Parathyroid adenoma (tissue), 2 donors: ENCODE results near the gene TRIAP1.
"Not testable (repeated sequence)": the region's sequence is repeated elsewhere in the genome, so short reads cannot be mapped to it uniquely, and the experiment has no call there.

Source experiments
- H2AFZ ChIP-seq: fragments of 300-600 bp; sonication (generic); one replicate; pipeline ENCODE4 v1.7.0; 2017; ENCODE audit warnings: antibody characterized with exemption, mild to moderate bottlenecking
- H3K27ac ChIP-seq: fragments of 300-600 bp; sonication (generic); one replicate; pipeline ENCODE4 v1.7.0; 2017
- H3K27me3 ChIP-seq: fragments of 300-600 bp; sonication (generic); one replicate; pipeline ENCODE4 v1.7.0; 2017; ENCODE audit warnings: low read length; ENCODE audit not compliant: control insufficient read depth, insufficient read depth
- H3K36me3 ChIP-seq: fragments of 300-600 bp; sonication (generic); one replicate; pipeline ENCODE4 v1.7.0; 2017; ENCODE audit warnings: low read length; ENCODE audit not compliant: control insufficient read depth, insufficient read depth
- H3K4me1 ChIP-seq: fragments of 300-600 bp; sonication (generic); one replicate; pipeline ENCODE4 v1.7.0; 2017; ENCODE audit warnings: control low read depth
- H3K4me2 ChIP-seq: fragments of 300-600 bp; sonication (generic); one replicate; pipeline ENCODE4 v1.7.0; 2017; ENCODE audit warnings: low read length
- H3K4me3 ChIP-seq: fragments of 300-600 bp; sonication (generic); one replicate; pipeline ENCODE4 v1.7.0; 2017; ENCODE audit warnings: low read depth, low read length
- H3K79me2 ChIP-seq: fragments of 300-600 bp; sonication (generic); one replicate; pipeline ENCODE4 v1.7.0; 2017; ENCODE audit warnings: control low read depth
- H3K9ac ChIP-seq: fragments of 300-600 bp; sonication (generic); one replicate; pipeline ENCODE4 v1.7.0; 2017; ENCODE audit warnings: mild to moderate bottlenecking
- H3K9me3 ChIP-seq: fragments of 300-600 bp; sonication (generic); one replicate; pipeline ENCODE4 v1.7.0; 2017; ENCODE audit warnings: low read length; ENCODE audit not compliant: control insufficient read depth
- CTCF ChIP-seq: fragments of 300-600 bp; sonication (generic); IDR thresholded peaks from one replicate; pipeline ENCODE4 v1.7.0; 2017; ENCODE audit warnings: antibody characterized with exemption, mild to moderate bottlenecking
- donor health status: primary hyperparathyroidism.

The TRIAP1 gene

GRCh38 chr12:120455302-120455701 lies 9.1 kb upstream of the TRIAP1 start:
- Histone ChIP-seq H3K4me2 (no peak overlapping the region), H3K27ac (no peak overlapping the region), H3K79me2 (peaks cover 7% of the 10 kb centered on the region), H3K36me3 (no peaks in the 10 kb centered on the region), H3K9me3 (no peaks in the 10 kb centered on the region), H3K4me3 (no peak overlapping the region), H2AFZ (no peak overlapping the region), H3K27me3 (no peaks in the 10 kb centered on the region), H3K9ac (no peak overlapping the region), H3K4me1 (no peaks in the 10 kb centered on the region)
- no peak for TF ChIP-seq CTCF

GRCh38 chr12:120453977-120454376 lies 7.8 kb upstream of the TRIAP1 start:
- Histone ChIP-seq H3K9me3 (no peaks in the 10 kb centered on the region), H3K27me3 (no peaks in the 10 kb centered on the region), H3K36me3 (no peaks in the 10 kb centered on the region), H3K27ac (no peak overlapping the region), H3K4me1 (no peaks in the 10 kb centered on the region), H2AFZ (no peak overlapping the region), H3K4me3 (no peak overlapping the region), H3K4me2 (no peak overlapping the region), H3K9ac (no peak overlapping the region), H3K79me2 (peaks cover 11% of the 10 kb centered on the region)
- peak; percentile 53 for TF ChIP-seq CTCF

GRCh38 chr12:120453060-120453750 lies 7.0 kb upstream of the TRIAP1 start:
- H2AFZ ChIP-seq, result no peak overlapping the region
- H3K36me3 ChIP-seq, result no peaks in the 10 kb centered on the region
- H3K79me2 ChIP-seq, result peaks cover 13% of the 10 kb centered on the region
- H3K4me1 ChIP-seq, result no peaks in the 10 kb centered on the region
- H3K27ac ChIP-seq, result no peak overlapping the region
- no peak overlapping the region for H3K4me3 ChIP-seq
- H3K9me3 ChIP-seq, result no peaks in the 10 kb centered on the region
- no peak overlapping the region for H3K4me2 ChIP-seq
- no peak overlapping the region for H3K9ac ChIP-seq
- no peaks in the 10 kb centered on the region for H3K27me3 ChIP-seq
- TF ChIP-seq CTCF, result no peak

- H3K9me3 ChIP-seq, H3K4me1 ChIP-seq, H2AFZ ChIP-seq, H3K9ac ChIP-seq, H3K27ac ChIP-seq, H3K4me3 ChIP-seq, H3K4me2 ChIP-seq, H3K27me3 ChIP-seq, H3K36me3 ChIP-seq: not testable (repeated sequence)
- H3K79me2 ChIP-seq, result peaks cover 20% of the 10 kb centered on the region
These were observed 6.3 kb upstream of the TRIAP1 start for GRCh38 chr12:120452524-120452923.

GRCh38 chr12:120447992-120448391 lies 1.8 kb upstream of the TRIAP1 start:
- H3K27me3 ChIP-seq, result no peaks in the 10 kb centered on the region
- no peak for TF ChIP-seq CTCF
- no peak overlapping the region for H3K4me3 ChIP-seq
- H3K79me2 ChIP-seq, result peaks cover 34% of the 10 kb centered on the region
- no peak overlapping the region for H3K27ac ChIP-seq
- no peaks in the 10 kb centered on the region for H3K9me3 ChIP-seq
- H3K4me2 ChIP-seq, result no peak overlapping the region
- H3K36me3 ChIP-seq, result no peaks in the 10 kb centered on the region
- H2AFZ ChIP-seq, result no peak overlapping the region
- H3K9ac ChIP-seq, result no peak overlapping the region
- H3K4me1 ChIP-seq, result peaks cover 12% of the 10 kb centered on the region

GRCh38 chr12:120446844-120447178 lies 627 bp upstream of the TRIAP1 start:
- H2AFZ ChIP-seq, result peak overlapping the region; percentile 55
- not testable (repeated sequence) for H3K9ac ChIP-seq, H3K27me3 ChIP-seq, H3K9me3 ChIP-seq, H3K36me3 ChIP-seq
- H3K4me2 ChIP-seq, result peak overlapping the region; percentile 64
- H3K4me1 ChIP-seq, result peaks cover 12% of the 10 kb centered on the region
- peaks cover 34% of the 10 kb centered on the region for H3K79me2 ChIP-seq
- H3K4me3 ChIP-seq, result peak overlapping the region; percentile 85
- peak overlapping the region; percentile 58 for H3K27ac ChIP-seq
